CD4-positive, alpha-beta T cell treated with Interleukin-17A for 4 hours (primary cell): Measurements from ENCODE around the gene CCNT2.
"Not testable (repeated sequence)": the region's sequence is repeated elsewhere in the genome, so short reads cannot be mapped to it uniquely, and the experiment has no call there.

ENCODE experiments used
- DNase-seq: peaks from one replicate; pipeline ENCODE4 v3.0.0-alpha.2; 2020; ENCODE audit warnings: mixed read lengths

The CCNT2 gene

GRCh38 chr2:134976074-134976702 is 57.6 kb downstream of the CCNT2 start:
- no peak for DNase-seq

- DNase-seq: not testable (repeated sequence)
Observed at GRCh38 chr2:134977104-134977503, 58.5 kb downstream of the CCNT2 start.

- no peak for DNase-seq
Observed at GRCh38 chr2:134979221-134979620, 60.6 kb downstream of the CCNT2 start.

- no peak for DNase-seq
Observed at GRCh38 chr2:134980639-134981038, 62.0 kb downstream of the CCNT2 start.

- no peak for DNase-seq
Observed at GRCh38 chr2:134982603-134983002, 64.0 kb downstream of the CCNT2 start.

- no peak for DNase-seq
Observed at GRCh38 chr2:134985061-134985460, 66.4 kb downstream of the CCNT2 start.

- no peak for DNase-seq
Observed at GRCh38 chr2:134988994-134989605, 70.5 kb downstream of the CCNT2 start.

- no peak for DNase-seq
Observed at GRCh38 chr2:134999521-134999920, 80.9 kb downstream of the CCNT2 start.

GRCh38 chr2:135002836-135003235 is 84.2 kb downstream of the CCNT2 start:
- DNase-seq: no peak

- DNase-seq: peak; percentile 81
Observed at GRCh38 chr2:135004005-135004746, 85.6 kb downstream of the CCNT2 start.

GRCh38 chr2:135005753-135006152 is 87.1 kb downstream of the CCNT2 start:
- DNase-seq: no peak
